Mucosa of descending colon (tissue), 3 donors: ENCODE results near the gene MAML1. TPM values are rescaled to one million over a fixed set of nuclear protein-coding genes. Genes with fewer than 3 reads are reported as not detected.

Source experiments
- ATAC-seq: fragments of 200-7000 bp; cut with Tn5 transposase; one replicate; pipeline ENCODE4 v1.9.1; 2020; ENCODE audit warnings: mild to moderate bottlenecking, moderate library complexity
- DNase-seq, 3 donors: peaks; one replicate each; pipeline ENCODE4 v3.0.0-alpha.2; 2020
- H3K36me3 ChIP-seq: fragments of 200-600 bp; one replicate; pipeline ENCODE4 v1.8.0; 2021; ENCODE audit warnings: low read depth, mild to moderate bottlenecking
- H3K4me1 ChIP-seq: fragments of 200-600 bp; one replicate; pipeline ENCODE4 v1.8.0; 2021; ENCODE audit warnings: low read depth, mild to moderate bottlenecking
- H3K4me3 ChIP-seq: fragments of 200-600 bp; one replicate; pipeline ENCODE4 v1.8.0; 2021; ENCODE audit warnings: mild to moderate bottlenecking
- H3K9me3 ChIP-seq: fragments of 200-600 bp; one replicate; pipeline ENCODE4 v1.8.0; 2021; ENCODE audit warnings: mild to moderate bottlenecking
- intact Hi-C, 2 donors: fragments of 100-400 bp; cut with DNase I in 1 of 2; cut with micrococcal nuclease in 1 of 2; formaldehyde crosslinking; loops; one replicate each; pipeline versions ENCODE4 v1.11.0 to v1.11.1; 2022; cut with DNase I, micrococcal nuclease
- total RNA-seq, 3 donors: library from RNA; stranded (reverse); fragmentation: NEBNext Ultra II Directional in 2 of 3; extraction: Animal tissue kit (Norgen Biotek cat#: 25700) in 2 of 3; gene quantifications; one replicate each; pipeline versions ENCODE4 v1.2.1 to v1.2.4, GENCODE V29; 2021 to 2023
- TF ChIP-seq, protein P1 (sequence below): fragments of 200-600 bp; IDR thresholded peaks from one replicate; pipeline ENCODE4 v1.8.0; 2022; ENCODE audit warnings: antibody characterized with exemption, mild to moderate bottlenecking
- donor health status: DM: no; HTN: no; CAD: no; lungs with moderate emphysema.
- donor health status: DM: no; HTN: no; CAD: no.
- donor health status: DM: no; HTN: yes; CAD: no.

The MAML1 gene
- total RNA-seq, 3 donors from 2014 or later, result 26.0 to 34.0 (median 28.6) TPM

DNA sequence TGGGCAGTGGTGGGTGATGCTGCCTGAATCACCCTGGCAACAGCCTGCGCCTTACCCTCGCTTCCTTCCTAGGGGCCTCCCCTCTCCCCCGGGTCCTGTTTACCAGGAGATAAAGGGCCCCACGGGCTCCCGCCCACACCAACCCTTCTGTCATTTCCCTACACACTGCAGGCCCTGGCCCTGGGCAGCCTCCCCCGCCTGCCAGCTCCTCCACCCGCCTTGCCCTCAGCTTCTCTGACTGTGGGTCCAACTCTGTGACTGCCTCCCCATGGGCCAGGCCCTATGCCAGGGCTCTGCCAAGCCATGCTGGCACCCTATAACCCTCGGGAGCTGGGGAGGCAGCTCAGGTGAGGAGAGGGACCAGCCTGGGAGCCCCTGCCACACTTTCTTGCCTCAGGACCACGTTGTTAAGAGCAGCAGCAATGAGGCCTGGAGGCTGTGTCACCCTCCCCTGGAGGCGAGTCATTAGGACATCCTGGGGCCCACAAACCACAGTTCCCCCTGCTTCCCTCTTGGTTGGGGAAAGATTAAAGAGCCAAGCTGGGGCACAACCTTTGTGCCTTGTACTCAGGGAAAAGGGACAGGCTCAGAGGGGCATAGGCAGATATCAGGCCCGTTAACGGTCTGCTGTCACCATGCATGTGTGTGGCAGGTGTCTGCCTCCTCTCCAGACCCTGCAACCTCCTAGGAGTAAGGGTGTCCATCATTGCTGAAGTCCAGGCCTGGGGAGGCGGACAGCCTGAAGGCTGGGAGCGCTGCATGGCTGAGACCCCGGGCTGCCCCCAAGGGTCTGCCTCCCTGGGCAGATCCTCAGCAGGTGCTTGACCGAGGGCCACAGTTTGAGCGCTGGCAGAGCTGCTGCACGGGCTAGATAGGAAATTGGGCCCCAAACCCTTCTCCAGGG is 71.3 kb downstream of the MAML1 start:
- no peaks in the 10 kb centered on the region for H3K9me3 ChIP-seq
- intact Hi-C loops, result no loop called here
- peak; percentile 15 to 69 (median 42) for DNase-seq
- H3K4me3 ChIP-seq, result no peak overlapping the region
- TF ChIP-seq, protein P1, sequence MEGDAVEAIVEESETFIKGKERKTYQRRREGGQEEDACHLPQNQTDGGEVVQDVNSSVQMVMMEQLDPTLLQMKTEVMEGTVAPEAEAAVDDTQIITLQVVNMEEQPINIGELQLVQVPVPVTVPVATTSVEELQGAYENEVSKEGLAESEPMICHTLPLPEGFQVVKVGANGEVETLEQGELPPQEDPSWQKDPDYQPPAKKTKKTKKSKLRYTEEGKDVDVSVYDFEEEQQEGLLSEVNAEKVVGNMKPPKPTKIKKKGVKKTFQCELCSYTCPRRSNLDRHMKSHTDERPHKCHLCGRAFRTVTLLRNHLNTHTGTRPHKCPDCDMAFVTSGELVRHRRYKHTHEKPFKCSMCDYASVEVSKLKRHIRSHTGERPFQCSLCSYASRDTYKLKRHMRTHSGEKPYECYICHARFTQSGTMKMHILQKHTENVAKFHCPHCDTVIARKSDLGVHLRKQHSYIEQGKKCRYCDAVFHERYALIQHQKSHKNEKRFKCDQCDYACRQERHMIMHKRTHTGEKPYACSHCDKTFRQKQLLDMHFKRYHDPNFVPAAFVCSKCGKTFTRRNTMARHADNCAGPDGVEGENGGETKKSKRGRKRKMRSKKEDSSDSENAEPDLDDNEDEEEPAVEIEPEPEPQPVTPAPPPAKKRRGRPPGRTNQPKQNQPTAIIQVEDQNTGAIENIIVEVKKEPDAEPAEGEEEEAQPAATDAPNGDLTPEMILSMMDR, result no peak
- H3K4me1 ChIP-seq, result peaks cover 51% of the 10 kb centered on the region
- ATAC-seq, result no peak
- H3K36me3 ChIP-seq, result peaks cover 10% of the 10 kb centered on the region

DNA sequence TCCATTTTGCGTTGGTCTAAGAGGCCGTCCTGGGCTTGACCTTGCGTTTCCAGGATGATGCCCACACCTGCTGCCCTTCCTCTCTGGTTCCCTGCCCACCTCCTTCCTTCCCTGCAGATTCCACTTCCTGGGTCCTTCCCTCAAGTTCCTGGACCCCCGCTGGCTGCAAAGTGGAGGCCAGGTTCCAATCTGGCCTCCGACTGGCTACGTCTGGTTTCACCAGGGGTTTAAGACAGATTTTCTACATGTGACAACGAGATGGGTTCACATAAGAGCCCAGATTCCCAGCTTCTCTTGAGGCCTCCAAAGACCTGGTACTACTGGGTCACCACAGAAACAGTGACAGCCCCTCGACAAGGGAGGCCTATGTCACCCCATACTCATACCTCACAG is 71.9 kb downstream of the MAML1 start:
- DNase-seq (no peak), ATAC-seq (no peak)
- intact Hi-C loops, result no loop called here
- no peaks in the 10 kb centered on the region for H3K9me3 ChIP-seq
- peaks cover 51% of the 10 kb centered on the region for H3K4me1 ChIP-seq
- TF ChIP-seq, protein P1, result no peak
- no peak overlapping the region for H3K4me3 ChIP-seq
- peaks cover 4% of the 10 kb centered on the region for H3K36me3 ChIP-seq

DNA sequence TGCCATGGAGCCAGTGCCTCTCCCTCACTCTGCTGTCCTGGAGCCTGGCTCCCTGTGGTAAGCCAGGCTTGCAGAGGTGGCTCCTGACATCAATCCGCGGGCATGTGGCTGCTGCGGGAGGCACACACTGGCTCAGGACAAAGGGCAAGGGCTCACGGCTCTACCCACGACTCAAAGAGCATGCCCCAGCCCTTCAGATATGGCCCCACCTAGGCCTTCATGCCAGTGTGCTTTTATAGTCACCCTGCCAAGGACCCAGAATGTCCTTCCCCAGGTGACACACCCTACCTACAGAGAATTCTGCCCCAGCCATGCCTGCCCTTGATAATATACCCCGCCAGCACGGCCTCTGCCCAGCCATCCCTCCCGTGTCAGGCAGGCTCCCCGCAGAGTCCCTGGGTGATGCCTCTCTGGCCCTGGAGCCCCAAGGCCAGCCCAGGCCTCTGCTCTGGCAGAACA is 72.5 kb downstream of the MAML1 start:
- Histone ChIP-seq H3K4me1 (peaks cover 51% of the 10 kb centered on the region), H3K9me3 (no peaks in the 10 kb centered on the region), H3K4me3 (peak overlapping the region; percentile 87), H3K36me3 (no peaks in the 10 kb centered on the region)
- DNase-seq, result peak; percentile 82 to 87 (median 84)
- ATAC-seq, result peak; percentile 66
- TF ChIP-seq, protein P1, result no peak
- intact Hi-C loops, result no loop called here

DNA sequence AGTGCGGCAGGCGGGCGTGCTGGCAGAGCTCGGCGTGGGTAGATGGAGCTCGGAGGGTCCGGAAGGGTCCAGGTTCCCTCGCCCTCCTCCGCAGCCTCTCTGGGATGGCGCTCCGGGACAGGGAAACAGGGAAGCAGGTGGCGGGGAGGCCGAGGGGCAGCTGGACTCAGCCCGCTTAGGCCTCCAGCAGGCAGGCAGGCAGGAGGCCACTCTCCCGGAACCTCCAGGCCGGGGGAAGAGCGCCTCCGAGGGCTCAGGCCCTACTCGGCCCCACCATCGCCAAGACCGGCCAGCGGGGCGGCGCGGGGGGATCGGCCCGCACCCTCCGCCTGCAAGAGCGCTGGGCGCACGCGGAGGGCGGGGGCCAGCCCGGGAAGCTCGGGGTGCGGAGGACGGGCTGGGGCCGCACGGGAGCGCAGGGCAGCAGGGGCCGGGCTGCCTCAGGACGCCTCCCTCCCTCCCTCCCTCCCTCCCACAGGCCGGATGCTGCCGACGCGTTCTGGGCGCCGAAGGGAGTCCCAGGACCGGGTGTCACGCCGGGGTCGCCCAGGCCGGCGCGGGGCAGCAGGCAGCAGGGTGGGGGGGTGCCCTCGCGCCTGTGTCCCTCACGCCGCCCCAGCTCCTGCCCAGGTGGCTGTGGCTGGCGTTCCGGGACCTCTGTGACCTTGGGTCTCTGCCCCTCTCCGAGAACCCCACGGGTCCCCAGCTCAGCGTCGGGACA is 73.1 kb downstream of the MAML1 start:
- H3K9me3 ChIP-seq, result no peaks in the 10 kb centered on the region
- intact Hi-C loops, result no loop called here
- peaks cover 51% of the 10 kb centered on the region for H3K4me1 ChIP-seq
- TF ChIP-seq, protein P1, result no peak
- H3K36me3 ChIP-seq, result no peaks in the 10 kb centered on the region
- H3K4me3 ChIP-seq, result peak overlapping the region; percentile 87
- peak; percentile 23 for ATAC-seq
- peak; percentile 35 to 80 (median 70) for DNase-seq

DNA sequence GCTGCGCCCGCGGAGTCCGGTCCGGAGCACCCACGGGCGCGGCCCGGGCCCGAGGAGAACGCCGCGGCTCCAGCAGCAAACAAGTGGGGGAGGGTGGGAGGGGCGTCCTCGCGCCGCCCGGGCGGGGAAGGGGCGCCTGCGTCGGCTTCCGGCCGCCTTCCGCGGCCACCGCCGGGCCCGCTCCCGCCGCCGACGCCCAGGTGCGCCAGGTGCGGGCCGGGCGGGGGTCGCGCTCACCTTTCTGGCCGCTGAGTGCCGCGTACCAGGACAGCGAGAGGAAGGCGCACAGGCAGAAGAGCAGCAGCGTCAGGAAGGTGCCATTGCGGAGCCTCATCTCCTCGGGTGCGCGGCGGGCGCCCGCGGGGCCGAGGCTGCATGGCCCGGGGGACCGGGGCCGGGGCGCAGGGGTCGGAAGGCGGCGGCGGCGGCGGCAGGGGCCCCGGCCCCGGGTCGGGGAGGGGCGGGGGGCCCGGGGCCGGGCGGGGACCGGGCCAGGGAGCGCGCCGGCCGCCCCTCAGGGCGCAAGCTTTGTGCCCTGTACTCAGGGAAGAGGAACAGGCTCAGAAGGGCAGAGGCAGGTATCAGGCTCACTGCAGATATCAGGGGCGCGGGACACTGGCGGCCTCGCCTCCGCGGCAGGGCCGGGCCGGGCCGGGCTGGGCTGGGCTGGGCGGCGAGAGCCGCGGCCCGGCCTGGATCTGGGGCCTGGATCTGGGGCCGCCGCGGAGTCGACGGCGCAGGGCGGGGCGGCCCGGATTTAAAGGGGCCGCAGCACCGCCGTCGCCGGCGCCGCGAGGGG is 73.8 kb downstream of the MAML1 start, which contains the start of gene MGAT4B:
TSS of gene MGAT4B (minus strand) at position 617 of the 799 bp plus-strand sequence. CDS start at position 334, 283 bp downstream.
- H3K4me1 ChIP-seq, result peaks cover 51% of the 10 kb centered on the region
- intact Hi-C loops, result no loop called here
- ATAC-seq, result peak; percentile 74

More for the DNA sequence above, 73.8 kb downstream of the MAML1 start, which contains the start of gene MGAT4B:
- Histone ChIP-seq H3K4me3 (peak within 1 kb of the TSS; percentile 87), H3K36me3 (no peaks in the 10 kb centered on the region), H3K9me3 (no peaks in the 10 kb centered on the region)
- TF ChIP-seq, protein P1, result no peak
- DNase-seq, result peak; percentile 86 to 91 (median 88)
